IMR-90 (cell line): ENCODE measurements around the gene AEN. TPM values are rescaled to one million over a fixed set of nuclear protein-coding genes. Genes with fewer than 3 reads are reported as not detected.

Source experiments
- ATAC-seq: fragments of 200-7000 bp; cut with Tn5 transposase; 2 replicates; pipeline ENCODE4 v1.9.1; 2020; ENCODE audit warnings: low read depth, mild to moderate bottlenecking, moderate library complexity
- BruUV-seq: library from RNA; stranded (reverse); fragments of 400-500 nt; replicated peaks from 2 replicates; lab custom pipeline; 2021; lab: Mats Ljungman, UMichigan
- CTCF ChIA-PET: fragments of 300-600 bp; formaldehyde crosslinking; extraction: SDS; loops from one replicate; lab custom pipeline; 2021; ENCODE audit warnings: antibody characterized with exemption; lab: Yijun Ruan, JAX
- POLR2A ChIA-PET: fragments of 300-600 bp; sonication (Branson Sonifier 250); formaldehyde crosslinking; loops from one replicate; lab custom pipeline; 2022; ENCODE audit warnings: antibody characterized with exemption; ENCODE audit not compliant: unreplicated experiment; lab: Charles Lee
- DNase-seq: peaks from one replicate; pipeline ENCODE4 v3.0.0; 2013
- H2AFZ ChIP-seq: replicated peaks from 2 replicates; pipeline ENCODE3; 2013; ENCODE audit warnings: low read length, mild to moderate bottlenecking; ENCODE audit not compliant: poor library complexity
- H2AK5ac ChIP-seq: 2 replicates; pipeline ENCODE4 v1.6.1; 2013; ENCODE audit warnings: low read depth, low read length, inconsistent platforms
- H2AK9ac ChIP-seq: replicated peaks from 2 replicates; pipeline ENCODE3; 2013; ENCODE audit warnings: mild to moderate bottlenecking, low read depth, low read length, moderate library complexity; ENCODE audit not compliant: poor library complexity
- H2BK120ac ChIP-seq: 2 replicates; pipeline ENCODE4 v1.6.1; 2013; ENCODE audit warnings: low read depth, low read length, inconsistent platforms
- H2BK15ac ChIP-seq: 3 replicates; pipeline ENCODE4 v1.6.1; 2013; ENCODE audit warnings: low read depth, low read length, inconsistent platforms
- H2BK20ac ChIP-seq: 2 replicates; pipeline ENCODE4 v1.6.1; 2013; ENCODE audit warnings: low read depth, mild to moderate bottlenecking, inconsistent platforms, low read length, moderate library complexity
- H2BK5ac ChIP-seq: 2 replicates; pipeline ENCODE4 v1.6.1; 2013; ENCODE audit warnings: mild to moderate bottlenecking, low read depth, low read length, inconsistent platforms; ENCODE audit not compliant: poor library complexity, severe bottlenecking
- H3K14ac ChIP-seq: replicated peaks from 2 replicates; pipeline ENCODE4 v1.6.1; 2013; ENCODE audit warnings: low read depth, low read length, inconsistent platforms
- H3K18ac ChIP-seq: 2 replicates; pipeline ENCODE4 v1.6.1; 2013; ENCODE audit warnings: low read depth, low read length, control low read depth
- H3K23ac ChIP-seq: 2 replicates; pipeline ENCODE4 v1.6.1; 2013; ENCODE audit warnings: low read depth, low read length, inconsistent platforms
- H3K27ac ChIP-seq: 2 replicates; pipeline ENCODE4 v1.5.1; 2013; ENCODE audit warnings: mild to moderate bottlenecking, control low read depth, low read length; ENCODE audit not compliant: insufficient read depth
- H3K27me3 ChIP-seq: 2 replicates; pipeline ENCODE4 v1.6.1; 2013; ENCODE audit warnings: low read length; ENCODE audit not compliant: control insufficient read depth, insufficient read depth
- H3K36me3 ChIP-seq: 2 replicates; pipeline ENCODE4 v1.6.1; 2013; ENCODE audit warnings: low read length, mixed read lengths; ENCODE audit not compliant: control insufficient read depth, insufficient read depth
- H3K4ac ChIP-seq: 2 replicates; pipeline ENCODE4 v1.6.1; 2013; ENCODE audit warnings: low read depth, low read length, inconsistent platforms
- H3K4me1 ChIP-seq: 2 replicates; pipeline ENCODE4 v1.6.1; 2013; ENCODE audit warnings: low read length, mixed read lengths; ENCODE audit not compliant: control insufficient read depth, insufficient read depth
- H3K4me2 ChIP-seq: 2 replicates; pipeline ENCODE4 v1.6.1; 2013; ENCODE audit warnings: low read depth, mild to moderate bottlenecking, control low read depth, low read length, moderate library complexity
- H3K4me3 ChIP-seq: 2 replicates; pipeline ENCODE4 v1.5.1; 2013; ENCODE audit warnings: low read depth, mild to moderate bottlenecking, control low read depth, low read length, moderate library complexity; ENCODE audit not compliant: insufficient read depth
- H3K56ac ChIP-seq: 2 replicates; pipeline ENCODE4 v1.6.1; 2013; ENCODE audit warnings: low read length, inconsistent platforms; ENCODE audit not compliant: insufficient read depth; ENCODE audit errors: extremely low read depth
- H3K79me1 ChIP-seq, 2 experiments: 2 replicates each; pipeline ENCODE4 v1.6.1; 2013; ENCODE audit warnings: low read length in 2 of 2, inconsistent platforms in 1 of 2, low read depth in 1 of 2
- H3K9ac ChIP-seq: 2 replicates; pipeline ENCODE4 v1.6.1; 2013; ENCODE audit warnings: low read depth, low read length, control low read depth
- H3K9me1 ChIP-seq: 2 replicates; pipeline ENCODE4 v1.6.1; 2013; ENCODE audit warnings: low read length, inconsistent platforms; ENCODE audit not compliant: insufficient read depth
- H3K9me3 ChIP-seq: 2 replicates; pipeline ENCODE4 v1.6.1; 2013; ENCODE audit warnings: low read length; ENCODE audit not compliant: control insufficient read depth, insufficient read depth
- H4K20me1 ChIP-seq: 2 replicates; pipeline ENCODE4 v1.6.1; 2013; ENCODE audit warnings: low read length, inconsistent platforms; ENCODE audit not compliant: insufficient read depth
- H4K5ac ChIP-seq: 2 replicates; pipeline ENCODE4 v1.6.1; 2013; ENCODE audit warnings: mild to moderate bottlenecking, low read depth, low read length, control low read depth
- H4K8ac ChIP-seq, 2 experiments: 2 replicates each; pipeline ENCODE4 v1.6.1; 2013; ENCODE audit warnings: low read depth in 2 of 2, low read length in 2 of 2, control low read depth in 1 of 2, inconsistent platforms in 1 of 2
- H4K91ac ChIP-seq: 2 replicates; pipeline ENCODE4 v1.6.1; 2013; ENCODE audit warnings: low read depth, low read length, inconsistent platforms; ENCODE audit not compliant: insufficient read depth
- ELK1 ChIP-seq: fragments of 150-350 bp; IDR thresholded peaks from 2 replicates; pipeline ENCODE4 v1.6.1; 2016; ENCODE audit warnings: low read depth, mild to moderate bottlenecking, low read length, moderate library complexity, borderline replicate concordance
- FOS ChIP-seq: fragments of 150-350 bp; IDR thresholded peaks from 2 replicates; pipeline ENCODE4 v1.6.1; 2016; ENCODE audit warnings: low read depth, low read length
- MAZ ChIP-seq: IDR thresholded peaks from 2 replicates; pipeline ENCODE4 v1.6.1; 2012; ENCODE audit warnings: low read depth, mild to moderate bottlenecking, low read length, improper control_type of control experiment, moderate library complexity, borderline replicate concordance
- MXI1 ChIP-seq: IDR thresholded peaks from 2 replicates; pipeline ENCODE4 v1.6.1; 2012; ENCODE audit warnings: low read depth, mild to moderate bottlenecking, low read length, moderate library complexity, borderline replicate concordance
- NFE2L2 ChIP-seq: fragments of 150-350 bp; IDR thresholded peaks from 2 replicates; pipeline ENCODE4 v1.6.1; 2016; ENCODE audit warnings: low read depth, mild to moderate bottlenecking, low read length
- RAD21 ChIP-seq: IDR thresholded peaks from 2 replicates; pipeline ENCODE4 v1.6.1; 2012; ENCODE audit warnings: low read length, improper control_type of control experiment
- RCOR1 ChIP-seq: IDR thresholded peaks from 2 replicates; pipeline ENCODE4 v1.6.1; 2012; ENCODE audit warnings: mild to moderate bottlenecking, low read length, improper control_type of control experiment; ENCODE audit not compliant: insufficient replicate concordance
- RFX5 ChIP-seq: IDR thresholded peaks from 2 replicates; pipeline ENCODE4 v1.8.0; 2012; ENCODE audit warnings: low read depth, mild to moderate bottlenecking, low read length, moderate library complexity
- USF2 ChIP-seq: fragments of 150-350 bp; IDR thresholded peaks from 2 replicates; pipeline ENCODE4 v1.6.1; 2017; ENCODE audit warnings: mild to moderate bottlenecking, antibody characterized with exemption, low read length, low read depth
- WGBS, 2 experiments: methylation state at CpG; one replicate each; pipeline versions ENCODE4 v1.1.5 to v1.1.7; 2013; ENCODE audit warnings: missing lambda C conversion rate in 2 of 2; ENCODE audit not compliant: insufficient read length in 1 of 2; ENCODE audit errors: extremely low coverage in 2 of 2; 5-methylcytosine and 5-hydroxymethylcytosine counted together
- dilution Hi-C: fragments of 300-500 bp; cut with HindIII; formaldehyde crosslinking; loops from one replicate; pipeline ENCODE4 v1.14.3; 2018; ENCODE audit warnings: low sequenced_read_pairs; ENCODE audit not compliant: unreplicated experiment
- in situ Hi-C: fragments of 300-500 bp; cut with MboI; formaldehyde crosslinking; loops from 3 replicates; pipeline ENCODE4 v1.14.3; 2019; ENCODE audit warnings: low sequenced_read_pairs, inconsistent platforms, mixed read lengths
- intact Hi-C: fragments of 100-400 bp; cut with micrococcal nuclease; formaldehyde crosslinking; loops from 2 replicates; pipeline ENCODE4 v1.10.0; 2022
- polyA plus RNA-seq, 3 experiments: library from polyadenylated mRNA; depleted of rRNA; stranded (reverse); fragments of >200 nt; gene quantifications; 2 replicates each; pipeline ENCODE4 v1.2.3, GENCODE V29; 2012; ENCODE audit warnings: low replicate concordance in 1 of 3
- total RNA-seq: library from RNA; depleted of rRNA; stranded (reverse); fragments of >200 nt; gene quantifications from 2 replicates; pipeline ENCODE4 v1.2.3, GENCODE V29; 2012

Gene AEN
- total and polyA plus RNA-seq, 2 of the 4 experiments (the other 2 are of a cell fraction) = 48.6 to 85.5 TPM

- H2BK5ac ChIP-seq = no peak overlapping the region
- CTCF ChIA-PET = no interaction called here
These were observed 60.6 kb downstream of the AEN start for GRCh38 chr15:88681610-88682221.

More at GRCh38 chr15:88681610-88682221, 60.6 kb downstream of the AEN start:
- Histone ChIP-seq H3K9me1 (no peaks in the 10 kb centered on the region), H3K23ac (no peak overlapping the region), H2AFZ (peak overlapping the region; percentile 23), H2BK20ac (no peak overlapping the region), H2BK15ac (no peak overlapping the region), H3K4ac (no peak overlapping the region), H4K91ac (no peak overlapping the region), H3K14ac (no peak overlapping the region), H3K4me2 (no peak overlapping the region), H3K27ac (no peak overlapping the region), H3K9me3 (no peaks in the 10 kb centered on the region), H4K20me1 (no peaks in the 10 kb centered on the region), H3K4me3 (no peak overlapping the region), H3K27me3 (peaks cover 14% of the 10 kb centered on the region; the same call in 1 of the 2 replicates), H2AK5ac (no peak overlapping the region), H2AK9ac (no peak overlapping the region), H4K5ac (no peak overlapping the region), H4K8ac (no peak overlapping the region), H3K56ac (no peak overlapping the region), H3K4me1 (no peaks in the 10 kb centered on the region), H2BK120ac (no peak overlapping the region), H3K18ac (no peak overlapping the region), H3K9ac (no peak overlapping the region), H3K79me1 (no peaks in the 10 kb centered on the region), H3K36me3 (no peaks in the 10 kb centered on the region)
- dilution Hi-C loops = no loop called here
- in situ Hi-C loops = no loop called here
- POLR2A ChIA-PET = no interaction called here
- TF ChIP-seq MAZ (no peak), ELK1 (no peak), FOS (no peak), RFX5 (no peak), NFE2L2 (no peak), RAD21 (no peak), RCOR1 (no peak), MXI1 (no peak), USF2 (no peak)
- intact Hi-C loops = no loop called here
- BruUV-seq = no TSS peak
- no peak for ATAC-seq
- WGBS, 2 experiments = no CpG with 5 or more reads among the region's 13 CpGs
- DNase-seq = no peak
